ENCODE measurements around the gene PLEKHN1.

The PLEKHN1 gene

DNA sequence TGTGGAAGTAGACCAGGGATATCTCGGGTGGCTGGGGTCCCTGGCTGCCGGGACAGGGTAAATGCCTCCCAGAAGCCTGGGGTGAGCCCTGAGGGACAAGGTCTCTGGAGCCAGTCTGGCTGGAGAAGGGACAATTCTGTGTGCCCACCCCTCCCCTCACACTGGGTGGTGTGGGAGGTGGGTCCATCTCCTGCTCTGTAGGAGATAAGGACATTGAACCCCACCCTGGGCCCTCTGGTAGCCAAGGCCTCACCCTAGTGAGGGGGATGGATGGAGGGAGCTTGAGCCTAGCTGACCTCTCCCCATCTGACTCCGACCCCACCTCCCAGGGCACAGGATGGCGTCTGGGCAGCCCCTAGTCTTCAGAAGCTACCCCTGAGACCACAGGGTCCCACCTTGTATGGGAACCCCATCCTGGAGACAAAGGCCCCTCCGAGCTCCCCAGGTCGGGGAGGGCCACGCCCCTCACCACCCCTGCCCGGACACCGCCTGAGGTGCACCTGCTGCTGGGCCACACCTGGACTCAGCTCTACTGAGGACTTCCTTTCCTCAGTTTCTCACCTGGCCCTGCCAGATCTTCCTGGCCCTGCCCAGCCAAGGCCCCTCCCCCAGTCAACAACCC is 58.0 kb downstream of the PLEKHN1 start:
- DNase-seq (ENCODE audit: low spot score) = no peak

DNA sequence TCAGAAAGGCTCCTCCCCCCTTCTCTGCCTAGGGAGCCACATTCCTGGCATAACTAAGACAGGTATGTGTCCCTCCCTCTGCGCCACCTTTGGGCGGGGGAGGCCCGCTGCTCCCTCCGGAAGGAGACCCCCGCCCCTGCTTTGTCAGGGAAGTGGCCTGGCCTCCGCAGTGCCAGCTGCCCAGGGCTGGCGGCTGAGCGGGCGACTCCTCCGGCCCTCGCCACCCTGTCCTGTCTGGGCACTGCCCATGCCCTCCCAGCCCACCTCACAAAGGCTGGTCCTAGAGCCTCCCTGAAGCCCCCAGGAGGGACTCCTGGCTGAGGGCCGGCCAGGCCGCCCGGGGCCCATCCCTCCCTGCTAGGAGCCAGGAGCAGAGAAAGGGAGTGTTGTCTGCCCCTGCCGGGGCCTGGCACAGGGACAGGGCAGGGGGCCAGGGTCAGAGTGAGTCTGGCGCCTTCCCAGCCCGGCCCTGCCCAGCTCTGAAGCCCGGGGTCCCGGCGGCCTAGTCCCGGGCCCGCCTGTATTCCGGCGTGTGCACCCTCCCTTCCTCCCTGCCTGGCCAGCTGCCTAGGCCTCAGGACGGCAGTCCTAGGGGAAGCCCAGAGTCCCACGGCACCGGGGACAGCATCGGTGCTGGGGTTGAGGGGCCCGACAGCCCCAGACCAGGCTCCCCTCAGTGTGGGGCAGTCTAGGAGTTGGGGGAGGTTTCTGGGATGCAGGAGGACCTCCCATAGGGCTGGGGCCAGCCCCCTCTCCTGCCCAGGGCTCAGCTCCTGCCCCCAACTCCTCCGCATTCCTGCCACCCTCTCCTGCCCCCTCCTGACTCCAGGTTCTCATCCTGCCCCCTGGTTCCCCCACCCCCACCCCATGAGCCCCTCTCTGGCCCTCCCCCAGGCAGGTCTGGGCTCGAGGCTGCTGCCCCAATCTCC is 58.8 kb downstream of the PLEKHN1 start:
- no peak for DNase-seq (ENCODE audit: low spot score)
